ENCODE results near the gene TMOD1. TPM values are rescaled to one million over a fixed set of nuclear protein-coding genes. Genes with fewer than 3 reads are reported as not detected.

The TMOD1 gene
- total and polyA plus RNA-seq, 10 donors = 1.6 to 5.8 (median 2.7) TPM

- Histone ChIP-seq H3K36me3 (peaks cover 0 to 50% (median 21%) of the 10 kb centered on the region in 6 donors), H3K4me1 (peaks cover 16 to 53% (median 36%) of the 10 kb centered on the region in 6 donors), H3K27me3 (replicated peaks in 1 of 7) (no peaks in the 10 kb centered on the region), H3K27ac (no peak overlapping the region), H3K9me3 (no peaks in the 10 kb centered on the region), H3K4me3 (no peak overlapping the region)
- DNase-seq = no peak
- WGBS, 5 donors = 84 to 97% (median 91%) methylated on average over 2 of the region's 2 CpGs
- TF ChIP-seq CTCF (IDR thresholded peaks at IDR 0.05 in 8 of 11, conservative IDR thresholded peaks at IDR 0.05 in 3 of 11) (no peak), POLR2AphosphoS5 (IDR thresholded peaks at IDR 0.05) (no peak), POLR2A (IDR thresholded peaks at IDR 0.05) (no peak)
- intact Hi-C loops (cut with DNase I; ENCODE audit: low total_unique reads) = no loop called here
Observed at GRCh38 chr9:97640325-97640724, 138.9 kb downstream of the TMOD1 start.

DNA sequence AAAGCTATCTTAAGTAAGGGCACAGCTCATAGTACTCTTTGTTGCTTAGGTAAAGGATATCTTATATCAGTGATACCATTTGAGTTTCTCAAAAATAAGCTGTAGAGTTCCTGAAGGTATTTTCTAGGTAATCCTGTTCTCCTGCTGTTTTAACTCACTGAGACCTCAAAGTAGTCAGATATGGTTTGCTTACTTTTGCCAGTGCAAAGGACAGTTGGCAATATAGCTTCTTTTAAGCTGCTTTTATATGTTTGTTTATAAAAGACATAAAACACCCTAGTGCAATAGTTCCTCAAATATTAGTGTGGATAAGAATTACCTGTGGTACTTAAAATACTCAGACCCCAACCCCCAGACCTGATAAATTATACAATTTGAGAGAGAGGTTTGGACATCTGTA lies 144.3 kb downstream of the TMOD1 start:
- Histone ChIP-seq H3K4me1 (peaks cover 0 to 3% (median 0%) of the 10 kb centered on the region in 6 donors), H3K27me3 (replicated peaks in 1 of 7) (no peaks in the 10 kb centered on the region), H3K4me3 (no peak overlapping the region), H3K27ac (no peak overlapping the region), H3K9me3 (no peaks in the 10 kb centered on the region), H3K36me3 (peaks cover 0 to 99% (median 56%) of the 10 kb centered on the region in 6 donors)
- intact Hi-C loops (cut with DNase I; ENCODE audit: low total_unique reads) = no loop called here
- no peak for DNase-seq
- TF ChIP-seq CTCF (IDR thresholded peaks at IDR 0.05 in 8 of 11, conservative IDR thresholded peaks at IDR 0.05 in 3 of 11) (no peak), POLR2AphosphoS5 (IDR thresholded peaks at IDR 0.05) (no peak), POLR2A (IDR thresholded peaks at IDR 0.05) (no peak)

GRCh38 chr9:97647996-97648395 lies 146.5 kb downstream of the TMOD1 start:
- H3K36me3 ChIP-seq = peaks cover 0 to 100% (median 68%) of the 10 kb centered on the region in 6 donors
- H3K4me3 ChIP-seq = no peak overlapping the region
- intact Hi-C loops (cut with DNase I; ENCODE audit: low total_unique reads) = no loop called here
- DNase-seq = no peak
- H3K27me3 ChIP-seq (replicated peaks in 1 of 7) = no peaks in the 10 kb centered on the region
- WGBS, 5 donors = 93 to 99% (median 94%) methylated on average over 5 of the region's 5 CpGs
- no peaks in the 10 kb centered on the region for H3K4me1 ChIP-seq
- H3K9me3 ChIP-seq = no peaks in the 10 kb centered on the region
- no peak for TF ChIP-seq CTCF (IDR thresholded peaks at IDR 0.05 in 8 of 11, conservative IDR thresholded peaks at IDR 0.05 in 3 of 11)
- no peak overlapping the region for H3K27ac ChIP-seq

Other genes with a start within 250 kb of the TMOD1 start
- gene CCDC180, start 194.0 kb upstream of the TMOD1 start, total RNA-seq = 10 to 100 TPM in 2 of 7 donors, 1 to 10 TPM in 5; 4.6 to 14.7 (median 9.5) TPM
- 1 to 10 TPM; 3.3 to 4.2 (median 4.2) TPM for gene CCDC180, start 194.0 kb upstream of the TMOD1 start, polyA plus RNA-seq
- gene TDRD7, start 89.6 kb upstream of the TMOD1 start, total RNA-seq = 10 to 100 TPM; 12.0 to 18.7 (median 15.6) TPM
- gene TDRD7, start 89.6 kb upstream of the TMOD1 start, polyA plus RNA-seq = 1 to 10 TPM; 6.4 to 9.5 (median 7.4) TPM
- gene TSTD2, start 131.7 kb downstream of the TMOD1 start, total RNA-seq = 10 to 100 TPM; 17.4 to 31.0 (median 19.2) TPM
- gene TSTD2, start 131.7 kb downstream of the TMOD1 start, polyA plus RNA-seq = 10 to 100 TPM in 2 of 3 donors, 1 to 10 TPM in 1; 8.1 to 10.4 (median 10.4) TPM
- gene NCBP1, start 132.2 kb downstream of the TMOD1 start, total RNA-seq = 10 to 100 TPM; 17.7 to 30.6 (median 27.3) TPM
- gene NCBP1, start 132.2 kb downstream of the TMOD1 start, polyA plus RNA-seq = 10 to 100 TPM in 1 of 3 donors, 1 to 10 TPM in 2; 6.5 to 10.8 (median 8.2) TPM
- gene XPA, start 195.7 kb downstream of the TMOD1 start, total RNA-seq = 10 to 100 TPM; 12.6 to 24.2 (median 16.7) TPM
- gene XPA, start 195.7 kb downstream of the TMOD1 start, polyA plus RNA-seq = 10 to 100 TPM; 11.4 to 18.6 (median 14.0) TPM